ENCODE data around the gene HDDC3. TPM values are rescaled to one million over a fixed set of nuclear protein-coding genes. Genes with fewer than 3 reads are reported as not detected.
A peak's percentile ranks its signal among the peaks of the same experiment; 100 is the strongest.

HDDC3 gene
- total RNA-seq, 2 experiments from 2014 or later, result 37.6 to 41.7 TPM

- CTCF ChIA-PET, result interaction anchor here (1.2 to 12.0 kb wide), 2 partner anchors 20 to 80 kb away, joined by 3 to 167 read pairs; partner anchors contain the start of genes HDDC3 and UNC45A
- peaks cover 54% of the 10 kb centered on the region for H3K36me3 Mint-ChIP-seq (ENCODE audit: low read depth)
- peak overlapping the region; percentile 18 for H3K27ac Mint-ChIP-seq
- no peak for DNase-seq
- H3K4me1 Mint-ChIP-seq, result peaks cover 29% of the 10 kb centered on the region
- POLR2A ChIA-PET, result interaction anchor here (0.6 to 10.6 kb wide), 5 partner anchors 8 to 40 kb away, joined by 3 to 198 read pairs (median 10); partner anchors contain the start of genes HDDC3 and UNC45A
- no peaks in the 10 kb centered on the region for H3K9me3 Mint-ChIP-seq
- no peak overlapping the region for H3K4me3 Mint-ChIP-seq
- no peaks in the 10 kb centered on the region for H3K27me3 Mint-ChIP-seq
These were observed 20.7 kb upstream of the HDDC3 start for GRCh38 chr15:90952901-90953677.

DNA sequence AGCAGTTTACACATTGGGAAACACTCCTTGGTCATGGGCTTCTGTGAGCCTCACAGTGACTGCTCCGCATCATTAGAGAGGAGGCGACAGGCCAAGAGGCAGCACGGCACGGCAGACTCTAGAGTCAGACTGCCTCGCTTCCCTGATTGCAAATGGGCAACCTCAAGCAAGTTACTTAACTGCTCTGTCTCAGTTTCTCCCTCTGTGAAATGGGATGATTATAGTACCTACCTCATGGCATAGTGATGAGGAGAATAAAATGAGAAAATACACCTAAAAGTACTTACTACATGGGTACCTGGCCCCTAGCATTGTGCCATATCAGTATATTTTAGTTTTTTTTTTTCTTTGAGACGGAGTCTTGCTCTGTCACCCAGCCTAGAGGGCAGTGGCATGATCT, 18.3 kb upstream of the HDDC3 start:
- DNase-seq, result no peak
- ChIA-PET CTCF (interaction anchor here (2.0 to 12.0 kb wide), 2 partner anchors 15 to 17 kb away, joined by 7 to 167 read pairs; partner anchors contain the start of genes HDDC3 and UNC45A), POLR2A (no interaction called here)
- H3K36me3 Mint-ChIP-seq (ENCODE audit: low read depth), result peaks cover 60% of the 10 kb centered on the region
- H3K9me3 Mint-ChIP-seq, result no peaks in the 10 kb centered on the region
- H3K27me3 Mint-ChIP-seq, result no peaks in the 10 kb centered on the region
- H3K27ac Mint-ChIP-seq, result no peak overlapping the region
- peaks cover 16% of the 10 kb centered on the region for H3K4me1 Mint-ChIP-seq
- no peak overlapping the region for H3K4me3 Mint-ChIP-seq

DNA sequence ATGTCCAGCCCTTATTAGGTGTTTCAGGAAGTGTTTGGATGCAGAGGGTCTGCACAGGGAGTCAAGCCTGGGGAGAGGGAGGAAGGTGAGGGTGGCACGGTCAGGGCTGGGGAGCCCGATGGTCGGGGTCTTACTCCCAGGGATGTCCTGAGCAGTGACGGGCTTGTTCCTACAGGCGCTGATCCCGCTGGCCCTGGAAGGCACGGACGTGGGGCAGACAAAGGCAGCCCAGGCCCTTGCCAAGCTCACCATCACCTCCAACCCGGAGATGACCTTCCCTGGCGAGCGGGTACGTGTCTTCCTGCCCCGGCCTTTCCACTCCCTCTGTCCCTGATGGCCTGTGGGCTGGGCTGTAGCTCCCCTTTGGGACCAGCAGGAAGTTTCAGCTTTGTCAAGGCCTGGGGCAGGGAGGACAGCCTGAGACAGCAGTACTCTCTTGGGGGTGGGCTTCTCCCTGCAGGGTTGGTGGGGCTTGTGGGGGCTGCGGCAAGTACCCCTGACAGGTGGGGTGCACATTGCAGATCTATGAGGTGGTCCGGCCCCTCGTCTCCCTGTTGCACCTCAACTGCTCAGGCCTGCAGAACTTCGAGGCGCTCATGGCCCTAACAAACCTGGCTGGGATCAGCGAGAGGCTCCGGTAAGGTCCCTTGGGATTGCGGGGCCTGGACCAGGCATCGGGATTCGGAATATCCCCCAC, 17.8 kb upstream of the HDDC3 start:
- Mint-ChIP-seq H3K36me3 (ENCODE audit: low read depth) (peaks cover 61% of the 10 kb centered on the region), H3K9me3 (no peaks in the 10 kb centered on the region), H3K27ac (no peak overlapping the region), H3K27me3 (no peaks in the 10 kb centered on the region), H3K4me1 (peaks cover 15% of the 10 kb centered on the region), H3K4me3 (no peak overlapping the region)
- ChIA-PET CTCF (interaction anchor here (2.0 to 2.1 kb wide), 2 partner anchors 15 to 18 kb away, joined by 5 to 7 read pairs; partner anchors contain the start of genes HDDC3 and UNC45A), POLR2A (interaction anchor here (1.0 kb wide), 1 partner anchor 15 kb away, joined by 4 read pairs; the partner anchor contains the start of gene UNC45A)
- DNase-seq, result no peak

- Mint-ChIP-seq H3K27me3 (no peaks in the 10 kb centered on the region), H3K4me1 (peaks cover 5% of the 10 kb centered on the region), H3K36me3 (ENCODE audit: low read depth) (peaks cover 64% of the 10 kb centered on the region), H3K9me3 (no peaks in the 10 kb centered on the region), H3K27ac (no peak overlapping the region), H3K4me3 (no peak overlapping the region)
- no peak for DNase-seq
- ChIA-PET CTCF (interaction anchor here (0.9 to 2.1 kb wide), 3 partner anchors 13 to 18 kb away, joined by 3 to 7 read pairs (median 5); partner anchors contain the start of genes HDDC3 and UNC45A), POLR2A (interaction anchor here (0.7 to 3.5 kb wide), 5 partner anchors 9 to 16 kb away, joined by 4 to 16 read pairs (median 5); partner anchors contain the start of genes HDDC3 and UNC45A)
These were observed 16.2 kb upstream of the HDDC3 start for GRCh38 chr15:90948506-90948905.

DNA sequence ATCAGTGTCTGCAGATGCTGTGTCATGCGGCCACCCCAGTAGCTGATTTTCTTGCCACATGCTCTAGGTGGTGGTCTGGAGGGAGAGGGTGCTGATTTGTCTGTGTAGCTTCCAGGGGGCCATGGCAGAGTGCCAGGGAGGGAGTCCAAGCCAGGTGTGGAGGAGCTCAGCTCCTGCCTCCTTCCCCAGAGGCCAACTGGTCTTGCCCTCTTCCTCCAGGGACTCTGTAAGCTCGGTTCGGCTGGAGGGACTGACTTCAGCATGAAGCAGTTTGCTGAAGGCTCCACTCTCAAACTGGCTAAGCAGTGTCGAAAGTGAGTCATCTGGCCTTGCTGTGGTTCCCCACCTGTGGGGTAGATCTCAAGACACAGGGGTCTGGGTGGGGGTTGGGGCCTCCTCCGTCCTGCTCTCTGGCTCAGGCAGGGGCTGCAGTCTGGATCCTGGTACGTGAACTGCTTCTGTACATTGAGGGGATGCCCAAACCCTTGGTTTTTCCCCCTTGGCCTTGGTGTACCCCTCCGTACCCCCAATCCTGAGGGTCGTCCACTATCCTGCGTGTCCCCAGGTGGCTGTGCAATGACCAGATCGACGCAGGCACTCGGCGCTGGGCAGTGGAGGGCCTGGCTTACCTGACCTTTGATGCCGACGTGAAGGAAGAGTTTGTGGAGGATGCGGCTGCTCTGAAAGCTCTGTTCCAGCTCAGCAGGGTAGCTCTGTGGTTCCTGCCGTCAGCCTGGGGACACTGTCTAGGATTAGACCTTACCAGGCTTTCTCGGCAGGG, 15.4 kb upstream of the HDDC3 start:
- POLR2A ChIA-PET, result interaction anchor here (1.0 to 3.5 kb wide), 4 partner anchors 9 to 15 kb away, joined by 3 to 16 read pairs (median 7); partner anchors contain the start of genes HDDC3 and UNC45A
- H3K4me3 Mint-ChIP-seq, result no peak overlapping the region
- H3K27me3 Mint-ChIP-seq, result no peaks in the 10 kb centered on the region
- no peak for DNase-seq
- H3K36me3 Mint-ChIP-seq (ENCODE audit: low read depth), result peaks cover 60% of the 10 kb centered on the region
- H3K4me1 Mint-ChIP-seq, result peaks cover 3% of the 10 kb centered on the region
- H3K27ac Mint-ChIP-seq, result no peak overlapping the region
- CTCF ChIA-PET, result interaction anchor here (0.9 to 2.1 kb wide), 4 partner anchors 9 to 17 kb away, joined by 3 to 12 read pairs (median 4); partner anchors contain the start of gene HDDC3
- no peaks in the 10 kb centered on the region for H3K9me3 Mint-ChIP-seq

- no peak for DNase-seq
- peaks cover 3% of the 10 kb centered on the region for H3K4me1 Mint-ChIP-seq
- ChIA-PET CTCF (interaction anchor here (1.1 to 2.0 kb wide), 3 partner anchors 9 to 325 kb away, joined by 4 to 12 read pairs (median 5); partner anchors contain the start of gene HDDC3), POLR2A (interaction anchor here (0.6 to 3.5 kb wide), 5 partner anchors 8 to 17 kb away, joined by 3 to 16 read pairs (median 5); partner anchors contain the start of genes HDDC3, RCCD1 and UNC45A)
- no peaks in the 10 kb centered on the region for H3K9me3 Mint-ChIP-seq
- no peaks in the 10 kb centered on the region for H3K27me3 Mint-ChIP-seq
- no peak overlapping the region for H3K4me3 Mint-ChIP-seq
- peaks cover 59% of the 10 kb centered on the region for H3K36me3 Mint-ChIP-seq (ENCODE audit: low read depth)
- no peak overlapping the region for H3K27ac Mint-ChIP-seq
These were observed 14.7 kb upstream of the HDDC3 start for GRCh38 chr15:90946941-90947576.

DNA sequence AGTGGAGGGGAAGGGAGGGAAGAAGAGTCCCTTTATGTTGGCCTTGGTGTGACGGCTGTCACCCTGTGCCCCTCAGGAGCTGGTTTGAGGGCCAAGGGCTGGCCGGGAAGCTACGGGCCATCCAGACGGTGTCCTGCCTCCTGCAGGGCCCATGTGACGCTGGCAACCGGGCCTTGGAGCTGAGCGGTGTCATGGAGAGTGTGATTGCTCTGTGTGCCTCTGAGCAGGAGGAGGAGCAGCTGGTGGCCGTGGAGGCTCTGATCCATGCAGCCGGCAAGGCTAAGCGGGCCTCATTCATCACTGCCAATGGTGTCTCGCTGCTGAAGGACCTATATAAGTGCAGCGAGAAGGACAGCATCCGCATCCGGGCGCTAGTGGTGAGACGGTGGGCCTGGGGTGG, 14.2 kb upstream of the HDDC3 start:
- no peak for DNase-seq
- no peaks in the 10 kb centered on the region for H3K9me3 Mint-ChIP-seq
- H3K36me3 Mint-ChIP-seq (ENCODE audit: low read depth), result peaks cover 54% of the 10 kb centered on the region
- ChIA-PET POLR2A (interaction anchor here (0.6 to 3.5 kb wide), 4 partner anchors 8 to 16 kb away, joined by 3 to 16 read pairs (median 4); partner anchors contain the start of genes RCCD1 and UNC45A), CTCF (interaction anchor here (1.8 to 2.0 kb wide), 2 partner anchors 10 to 325 kb away, joined by 5 to 12 read pairs; no protein-coding TSS in a partner anchor)
- H3K27ac Mint-ChIP-seq, result no peak overlapping the region
- H3K4me1 Mint-ChIP-seq, result peaks cover 3% of the 10 kb centered on the region
- no peak overlapping the region for H3K4me3 Mint-ChIP-seq
- no peaks in the 10 kb centered on the region for H3K27me3 Mint-ChIP-seq

- POLR2A ChIA-PET, result interaction anchor here (0.9 to 1.9 kb wide), 2 partner anchors 9 kb away, joined by 4 to 10 read pairs; partner anchors contain the start of genes RCCD1 and UNC45A
- Mint-ChIP-seq H3K4me3 (no peak overlapping the region), H3K27me3 (no peaks in the 10 kb centered on the region), H3K27ac (no peak overlapping the region), H3K4me1 (peaks cover 3% of the 10 kb centered on the region), H3K9me3 (no peaks in the 10 kb centered on the region), H3K36me3 (ENCODE audit: low read depth) (peaks cover 60% of the 10 kb centered on the region)
- CTCF ChIA-PET, result interaction anchor here (3.4 kb wide), 1 partner anchor 11 kb away, joined by 28 read pairs; the partner anchor contains the start of genes HDDC3 and UNC45A
- no peak for DNase-seq
These were observed 12.7 kb upstream of the HDDC3 start for GRCh38 chr15:90945091-90945490.

DNA sequence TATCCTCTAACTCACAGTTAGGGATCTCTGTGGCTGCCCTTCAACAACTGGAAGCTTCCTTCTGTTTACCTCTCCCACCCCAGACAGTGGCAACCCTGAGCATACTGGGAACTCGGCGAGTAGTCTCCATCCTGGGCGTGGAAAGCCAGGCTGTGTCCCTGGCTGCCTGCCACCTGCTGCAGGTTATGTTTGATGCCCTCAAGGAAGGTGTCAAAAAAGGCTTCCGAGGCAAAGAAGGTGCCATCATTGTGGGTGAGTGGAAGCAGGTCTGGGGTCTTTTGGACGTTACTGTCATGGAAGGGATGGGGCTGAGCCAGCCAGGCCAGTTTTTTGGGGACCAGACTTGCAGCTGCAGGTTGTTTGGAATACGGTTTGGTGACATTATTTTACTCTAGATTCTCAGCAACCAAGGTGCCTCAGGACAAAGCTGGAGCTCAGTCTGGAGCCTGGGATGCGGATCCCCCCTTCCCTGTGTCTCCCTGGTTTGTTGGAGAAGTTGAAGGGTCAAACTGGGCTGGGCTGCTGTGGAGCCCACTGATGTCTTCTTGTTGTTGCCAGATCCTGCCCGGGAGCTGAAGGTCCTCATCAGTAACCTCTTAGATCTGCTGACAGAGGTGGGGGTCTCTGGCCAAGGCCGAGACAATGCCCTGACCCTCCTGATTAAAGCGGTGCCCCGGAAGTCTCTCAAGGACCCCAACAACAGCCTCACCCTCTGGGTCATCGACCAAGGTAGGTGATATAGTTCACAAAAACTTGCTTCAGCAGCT, 10.2 kb upstream of the HDDC3 start:
- DNase-seq, result no peak
- ChIA-PET CTCF (interaction anchor here (1.3 to 3.4 kb wide), 3 partner anchors 9 to 91 kb away, joined by 3 to 28 read pairs (median 9); partner anchors contain the start of genes HDDC3, RCCD1 and UNC45A), POLR2A (interaction anchor here (1.7 to 1.9 kb wide), 2 partner anchors 7 to 12 kb away, joined by 6 to 8 read pairs; partner anchors contain the start of genes RCCD1 and UNC45A)
- no peaks in the 10 kb centered on the region for H3K27me3 Mint-ChIP-seq
- no peaks in the 10 kb centered on the region for H3K9me3 Mint-ChIP-seq
- H3K4me3 Mint-ChIP-seq, result no peak overlapping the region
- H3K36me3 Mint-ChIP-seq (ENCODE audit: low read depth), result peaks cover 55% of the 10 kb centered on the region
- H3K27ac Mint-ChIP-seq, result no peak overlapping the region
- no peaks in the 10 kb centered on the region for H3K4me1 Mint-ChIP-seq

DNA sequence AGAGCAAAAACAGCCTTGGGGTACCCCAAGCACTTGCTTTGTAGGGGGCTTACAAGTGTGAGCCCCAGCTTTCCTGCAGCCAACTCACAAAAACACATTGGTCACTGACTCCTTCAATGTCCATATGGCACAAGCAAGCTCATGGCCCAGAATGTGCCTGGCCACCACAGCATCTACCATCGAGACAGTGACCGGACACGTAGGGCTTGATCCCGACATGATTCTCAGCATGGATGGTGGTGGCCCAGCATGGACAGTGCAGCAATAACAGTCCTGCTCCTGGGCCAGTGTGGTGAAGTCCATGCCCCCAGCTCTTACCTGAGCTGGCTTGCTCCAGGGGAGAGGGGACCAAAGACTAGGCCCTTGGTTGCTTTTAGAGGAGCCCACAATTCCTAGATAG, 8.7 kb upstream of the HDDC3 start:
- no peaks in the 10 kb centered on the region for H3K9me3 Mint-ChIP-seq
- H3K36me3 Mint-ChIP-seq (ENCODE audit: low read depth), result peaks cover 57% of the 10 kb centered on the region
- no peak for DNase-seq
- no peak overlapping the region for H3K27ac Mint-ChIP-seq
- no peaks in the 10 kb centered on the region for H3K27me3 Mint-ChIP-seq
- ChIA-PET POLR2A (interaction anchor here (2.3 kb wide), 1 partner anchor 10 kb away, joined by 6 read pairs; no protein-coding TSS in a partner anchor), CTCF (interaction anchor here (1.5 to 2.3 kb wide), 2 partner anchors 9 to 15 kb away, joined by 6 to 9 read pairs; partner anchors contain the start of genes HDDC3 and RCCD1)
- H3K4me3 Mint-ChIP-seq, result no peak overlapping the region
- H3K4me1 Mint-ChIP-seq, result peaks cover 11% of the 10 kb centered on the region

GRCh38 chr15:90939756-90940155, 7.4 kb upstream of the HDDC3 start:
- ChIA-PET POLR2A (interaction anchor here (2.3 to 11.6 kb wide), 2 partner anchors 9 to 18 kb away, joined by 6 to 198 read pairs; partner anchors contain the start of gene RCCD1), CTCF (interaction anchor here (0.9 to 2.3 kb wide), 3 partner anchors 16 to 332 kb away, joined by 3 to 9 read pairs (median 3); partner anchors contain the start of gene RCCD1)
- Mint-ChIP-seq H3K9me3 (no peaks in the 10 kb centered on the region), H3K27ac (no peak overlapping the region), H3K36me3 (ENCODE audit: low read depth) (peaks cover 53% of the 10 kb centered on the region), H3K27me3 (no peaks in the 10 kb centered on the region), H3K4me1 (peaks cover 17% of the 10 kb centered on the region), H3K4me3 (no peak overlapping the region)
- DNase-seq, result no peak
